Inferior parietal cortex (tissue), 1 donor: ENCODE measurements around the gene TPST1.
"Not testable (repeated sequence)": the region's sequence is repeated elsewhere in the genome, so short reads cannot be mapped to it uniquely, and the experiment has no call there.

Source experiments
- DNase-seq: peaks from one replicate; pipeline ENCODE4 v3.0.0-alpha.2; 2016; ENCODE audit errors: extremely low spot score

TPST1 gene

DNA sequence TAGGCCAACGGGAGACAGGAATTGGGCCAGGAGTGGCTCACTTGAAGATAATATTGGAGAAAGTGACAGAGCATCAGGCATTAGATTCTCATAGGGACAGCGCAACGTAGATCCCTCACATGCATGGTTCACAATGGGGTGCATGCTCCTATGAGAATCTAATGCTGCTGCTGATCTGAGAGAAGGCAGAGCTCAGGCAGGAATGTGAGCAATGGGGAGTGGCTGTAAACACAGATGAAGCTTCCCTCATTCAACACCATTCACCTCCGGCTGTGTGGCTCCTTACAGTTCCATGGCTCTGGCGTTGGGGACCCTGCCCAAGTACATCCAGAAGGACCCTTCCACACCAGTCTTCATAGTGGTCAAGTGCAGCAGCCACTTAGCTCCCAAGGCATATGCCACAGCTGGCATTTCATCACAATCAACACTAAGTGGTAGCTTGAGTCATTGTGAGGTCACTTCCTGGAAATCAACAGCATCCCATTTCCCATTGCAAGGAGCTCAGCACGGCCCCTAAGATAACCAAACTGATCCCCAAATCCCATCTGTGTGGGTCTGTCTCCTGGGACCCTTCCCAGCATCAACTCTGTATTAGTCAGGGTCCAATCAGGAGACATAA lies 174.5 kb downstream of the TPST1 start:
- DNase-seq, result no peak

DNA sequence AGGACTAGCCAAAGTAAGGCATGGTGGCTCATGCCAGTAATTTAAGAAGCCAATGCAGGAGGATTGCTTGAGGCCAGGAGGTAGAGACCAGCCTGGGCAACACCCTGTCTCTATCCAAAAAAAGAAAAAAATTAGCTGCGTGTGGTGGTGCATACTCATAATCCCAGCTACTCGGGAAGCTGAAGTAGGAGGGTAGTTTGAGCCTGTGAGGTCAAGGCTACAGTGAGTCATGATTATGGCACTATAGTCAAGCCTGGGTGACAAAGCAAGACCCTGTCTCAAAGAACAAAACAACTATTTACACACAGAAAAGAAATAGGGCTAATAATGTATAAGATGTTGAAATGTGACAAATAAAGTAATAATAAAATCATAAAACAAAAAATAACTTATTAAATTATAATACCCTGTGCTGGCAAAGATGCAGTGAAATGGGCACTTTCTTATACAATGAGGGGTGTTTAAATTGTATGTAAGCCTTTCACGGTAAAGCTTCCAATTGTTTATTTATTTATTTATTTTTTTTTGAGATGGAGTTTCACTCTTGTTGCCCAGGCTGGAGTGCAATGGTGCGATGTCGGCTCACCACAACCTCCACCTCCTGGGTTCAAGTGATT lies 175.2 kb downstream of the TPST1 start:
- DNase-seq, result no peak

DNA sequence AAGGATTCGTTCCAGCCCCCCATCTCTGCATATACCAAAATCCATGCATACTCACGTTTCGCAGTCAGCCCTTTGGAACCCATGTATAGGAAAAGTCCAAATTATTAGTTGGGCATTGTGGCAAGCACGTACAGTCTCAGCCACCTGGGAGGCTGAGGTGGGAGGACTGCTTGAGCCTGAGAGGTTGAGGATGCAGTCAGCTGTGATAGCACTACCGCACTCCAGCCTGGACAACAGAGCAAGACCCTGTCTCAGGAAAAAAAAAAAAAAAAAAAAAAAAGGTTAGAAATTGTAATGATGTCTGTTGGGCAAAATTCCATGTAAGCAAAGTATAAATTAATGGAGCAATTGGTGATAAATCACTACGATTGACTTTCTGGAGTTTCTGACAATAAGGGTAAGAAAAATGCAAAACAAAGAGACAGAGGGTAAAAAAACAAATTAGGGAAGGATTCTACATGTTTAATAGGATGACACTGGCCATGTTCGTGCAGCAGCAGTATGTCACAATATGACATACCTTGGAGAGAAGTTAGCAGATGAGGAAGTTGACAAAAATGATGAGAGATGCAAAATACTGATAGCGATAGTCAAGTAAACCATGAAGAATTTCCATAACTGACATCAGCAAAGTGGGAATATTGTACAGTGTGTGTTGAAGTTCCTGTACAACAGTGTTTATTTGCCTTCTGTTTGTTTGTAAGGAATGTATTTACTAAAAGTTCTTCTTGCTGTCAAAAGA lies 177.2 kb downstream of the TPST1 start:
- DNase-seq, result not testable (repeated sequence)

DNA sequence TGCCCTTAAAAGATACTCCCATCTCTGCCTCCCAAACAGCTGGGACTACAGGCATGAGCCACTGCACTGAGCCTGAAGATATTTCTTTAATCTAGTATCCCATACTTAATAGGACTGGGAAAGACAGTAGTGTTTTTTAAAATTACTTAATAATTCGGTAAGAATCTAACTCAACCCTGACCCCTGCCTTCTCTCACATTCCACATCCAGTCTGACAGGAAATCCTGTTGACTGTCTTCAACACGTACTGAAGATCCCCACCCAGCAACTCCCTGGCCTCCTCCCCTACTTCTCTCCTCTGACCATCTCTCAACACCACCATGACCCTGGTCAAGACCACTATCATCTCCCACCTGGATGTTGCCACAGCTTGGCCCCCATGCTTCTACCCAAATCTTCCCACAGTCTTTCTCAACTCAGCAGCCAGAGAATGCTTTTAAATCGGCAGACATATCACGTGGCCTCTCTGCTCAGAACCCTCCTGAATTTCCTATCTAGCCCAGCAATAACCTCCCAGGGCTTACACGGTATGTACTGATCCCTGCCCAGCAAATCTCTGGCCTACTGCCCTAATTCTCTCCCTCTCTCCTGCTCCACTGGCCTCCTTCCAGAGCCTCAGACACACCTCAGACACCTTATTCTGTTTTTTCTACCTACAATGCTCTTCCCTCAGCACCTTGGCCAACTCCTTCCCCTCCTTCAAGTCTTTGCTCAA lies 180.2 kb downstream of the TPST1 start:
- DNase-seq, result not testable (repeated sequence)

DNA sequence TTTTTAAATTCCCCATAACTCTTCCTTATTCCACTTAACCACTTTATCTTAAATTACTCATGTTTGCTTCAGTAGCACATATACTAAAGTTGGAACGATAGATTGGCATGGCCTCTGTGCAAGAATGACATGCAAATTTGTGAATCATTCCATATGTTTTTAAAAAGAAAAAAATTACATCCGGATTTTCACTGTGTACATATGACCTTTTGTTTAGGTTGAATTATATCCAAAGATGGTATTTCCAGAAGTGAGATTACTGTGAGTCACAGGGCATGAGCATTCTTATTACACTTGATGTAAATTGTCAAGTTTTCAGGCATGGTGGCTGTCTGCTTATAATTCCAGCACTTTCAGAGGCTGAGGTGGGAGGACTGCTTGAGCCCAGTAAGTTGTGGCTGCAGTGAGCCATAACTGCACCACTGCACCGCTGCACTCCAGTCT lies 190.0 kb downstream of the TPST1 start:
- DNase-seq, result not testable (repeated sequence)

- not testable (repeated sequence) for DNase-seq
Measured at GRCh38 chr7:66396052-66396451, 190.9 kb downstream of the TPST1 start.

- not testable (repeated sequence) for DNase-seq
Measured at GRCh38 chr7:66398841-66399240, 193.7 kb downstream of the TPST1 start.

DNA sequence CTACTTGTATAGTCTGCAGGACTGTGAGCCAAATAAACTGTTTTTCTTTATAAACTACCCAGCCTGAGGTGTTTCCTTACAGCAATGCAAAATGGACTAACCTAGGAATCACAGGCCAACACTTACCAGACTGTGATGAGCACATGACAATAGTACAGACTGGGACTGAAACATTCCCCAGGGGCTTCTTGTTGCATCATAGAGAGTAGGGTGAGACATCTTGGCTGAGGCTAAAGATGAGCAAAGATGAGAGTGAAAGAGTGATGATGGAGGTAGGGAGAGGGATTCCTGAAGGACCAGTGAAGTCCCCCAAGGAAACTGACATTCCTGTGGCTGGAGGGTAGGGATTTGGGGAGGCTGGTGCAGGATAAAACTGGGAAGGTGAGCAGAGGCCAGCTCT lies 194.4 kb downstream of the TPST1 start:
- DNase-seq, result no peak

DNA sequence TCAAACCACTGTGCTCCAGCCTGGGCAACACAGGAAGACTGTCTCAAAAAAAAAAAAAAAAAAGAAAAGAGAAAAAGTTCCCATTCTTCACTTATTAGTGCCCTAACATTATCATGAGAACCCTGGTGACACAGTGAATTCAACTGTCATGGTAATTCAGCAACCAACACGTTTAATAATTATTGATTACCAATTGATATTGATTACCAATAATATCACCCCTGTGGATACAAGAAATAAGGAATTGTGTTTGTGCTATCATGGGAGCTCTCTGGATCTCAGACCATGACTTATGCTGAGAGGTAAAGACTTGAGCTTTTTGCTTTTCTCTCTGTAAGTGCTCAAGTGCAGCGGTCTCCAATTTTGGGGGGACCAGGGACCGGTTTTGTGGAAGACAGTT lies 195.3 kb downstream of the TPST1 start:
- DNase-seq, result no peak

DNA sequence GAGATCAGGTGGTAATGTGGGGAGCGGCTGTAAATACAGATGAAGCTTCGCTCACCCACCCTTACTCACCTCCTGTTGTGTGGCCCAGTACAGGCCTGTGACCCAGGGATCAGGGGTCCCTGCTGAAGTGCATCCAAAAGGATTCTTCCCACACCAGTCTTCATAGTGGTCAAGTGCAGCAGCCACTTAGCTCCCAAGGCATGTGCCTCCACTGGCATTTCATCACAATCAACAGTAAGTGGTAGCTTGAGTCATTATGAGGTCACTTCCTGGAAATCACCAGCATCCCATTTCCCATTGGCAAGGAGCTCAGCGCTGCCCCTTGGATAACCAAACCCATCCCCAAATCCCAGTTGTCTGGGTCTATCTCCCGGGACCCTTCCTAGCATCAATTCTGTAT lies 196.0 kb downstream of the TPST1 start:
- DNase-seq, result not testable (repeated sequence)

- not testable (repeated sequence) for DNase-seq
Measured at GRCh38 chr7:66401932-66402331, 196.8 kb downstream of the TPST1 start.

DNA sequence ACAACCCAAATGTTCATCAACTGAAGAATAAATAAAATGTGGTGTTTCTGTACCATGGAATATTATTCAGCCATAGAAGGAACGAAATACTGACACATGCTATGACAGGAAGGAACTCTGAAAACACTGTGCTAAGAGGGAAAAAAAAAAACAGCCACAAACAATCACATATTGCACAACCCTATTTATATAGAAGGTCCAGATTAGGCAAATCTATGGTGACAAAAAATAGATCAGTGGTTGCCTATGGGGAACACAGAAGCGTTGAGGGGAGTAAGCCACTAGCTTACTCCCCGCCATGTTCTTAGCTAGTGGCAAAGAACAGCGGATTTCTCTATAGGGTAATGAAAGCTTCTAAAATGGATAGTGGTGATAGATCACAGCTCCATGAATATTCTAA lies 198.4 kb downstream of the TPST1 start:
- DNase-seq, result no peak

GRCh38 chr7:66409493-66409892 lies 204.4 kb downstream of the TPST1 start:
- no peak for DNase-seq
